H9 (cell line): ENCODE data around the gene BAZ1B. TPM values are rescaled to one million over a fixed set of nuclear protein-coding genes. Genes with fewer than 3 reads are reported as not detected.

ENCODE experiments used
- DNase-seq: peaks from one replicate; pipeline ENCODE4 v3.0.0-alpha.2; 2017
- H2AFZ ChIP-seq: one replicate; pipeline ENCODE4 v1.6.1; 2013; ENCODE audit warnings: mild to moderate bottlenecking, low read length, control low read depth, moderate library complexity
- H2AK5ac ChIP-seq: 2 replicates; pipeline ENCODE4 v1.6.1; 2013; ENCODE audit warnings: low read length, control low read depth, mixed read lengths; ENCODE audit not compliant: insufficient read length
- H2BK120ac ChIP-seq: one replicate; pipeline ENCODE4 v1.6.1; 2013; ENCODE audit warnings: low read depth, mild to moderate bottlenecking, low read length, control low read depth, inconsistent platforms; ENCODE audit not compliant: poor library complexity, severe bottlenecking
- H2BK12ac ChIP-seq: 2 replicates; pipeline ENCODE4 v1.6.1; 2013; ENCODE audit warnings: low read length, control low read depth, mixed read lengths, low read depth; ENCODE audit not compliant: insufficient read length
- H2BK15ac ChIP-seq: 2 replicates; pipeline ENCODE4 v1.6.1; 2013; ENCODE audit warnings: low read depth, low read length, control low read depth
- H2BK20ac ChIP-seq: one replicate; pipeline ENCODE4 v1.6.1; 2013; ENCODE audit warnings: low read depth, mild to moderate bottlenecking, low read length, control low read depth, inconsistent platforms; ENCODE audit not compliant: poor library complexity, severe bottlenecking
- H2BK5ac ChIP-seq: 2 replicates; pipeline ENCODE4 v1.6.1; 2013; ENCODE audit warnings: low read length, control low read depth, mixed read lengths; ENCODE audit not compliant: insufficient read length
- H3K14ac ChIP-seq: 2 replicates; pipeline ENCODE4 v1.6.1; 2013; ENCODE audit warnings: low read length, control low read depth; ENCODE audit not compliant: insufficient read depth
- H3K18ac ChIP-seq: 2 replicates; pipeline ENCODE4 v1.6.1; 2013; ENCODE audit warnings: low read depth, mild to moderate bottlenecking, mixed read lengths, low read length, control low read depth; ENCODE audit not compliant: insufficient read length
- H3K23ac ChIP-seq: 2 replicates; pipeline ENCODE4 v1.6.1; 2013; ENCODE audit warnings: low read length, control low read depth, mixed read lengths, low read depth; ENCODE audit not compliant: insufficient read length
- H3K23me2 ChIP-seq: 2 replicates; pipeline ENCODE4 v1.6.1; 2013; ENCODE audit warnings: low read depth, mild to moderate bottlenecking, mixed read lengths, low read length, control low read depth; ENCODE audit not compliant: insufficient read length, poor library complexity, severe bottlenecking
- H3K27ac ChIP-seq: 2 replicates; pipeline ENCODE4 v1.5.1; 2013; ENCODE audit warnings: low read length, control low read depth, mixed read lengths, low read depth; ENCODE audit not compliant: insufficient read length
- H3K27me3 ChIP-seq: 2 replicates; pipeline ENCODE4 v1.6.1; 2013; ENCODE audit warnings: low read length, control low read depth, inconsistent platforms; ENCODE audit not compliant: insufficient read depth
- H3K4ac ChIP-seq: 2 replicates; pipeline ENCODE4 v1.6.1; 2013; ENCODE audit warnings: low read depth, mild to moderate bottlenecking, control low read depth, inconsistent platforms, low read length, moderate library complexity
- H3K4me1 ChIP-seq: 2 replicates; pipeline ENCODE4 v1.6.1; 2013; ENCODE audit warnings: low read length, control low read depth, inconsistent platforms; ENCODE audit not compliant: insufficient read depth
- H3K4me2 ChIP-seq: 2 replicates; pipeline ENCODE4 v1.6.1; 2013; ENCODE audit warnings: low read length, control low read depth, mixed read lengths; ENCODE audit not compliant: insufficient read length, insufficient read depth
- H3K56ac ChIP-seq: 2 replicates; pipeline ENCODE4 v1.6.1; 2013; ENCODE audit warnings: low read depth, mild to moderate bottlenecking, mixed read lengths, low read length, control low read depth; ENCODE audit not compliant: insufficient read length
- H3K79me1 ChIP-seq: 2 replicates; pipeline ENCODE4 v1.6.1; 2013; ENCODE audit warnings: low read depth, mild to moderate bottlenecking, moderate library complexity, low read length, control low read depth, inconsistent platforms; ENCODE audit not compliant: insufficient read depth, poor library complexity, severe bottlenecking
- H3K79me2 ChIP-seq: 2 replicates; pipeline ENCODE4 v1.6.1; 2013; ENCODE audit warnings: low read length, control low read depth, inconsistent platforms; ENCODE audit not compliant: insufficient read depth
- H3K9ac ChIP-seq: 2 replicates; pipeline ENCODE4 v1.6.1; 2013; ENCODE audit warnings: low read length, control low read depth, mixed read lengths; ENCODE audit not compliant: insufficient read length; ENCODE audit errors: extremely low read depth
- H3K9me3 ChIP-seq: one replicate; pipeline ENCODE4 v1.6.1; 2013; ENCODE audit warnings: low read depth, low read length, inconsistent platforms; ENCODE audit not compliant: control insufficient read depth
- H3T11ph ChIP-seq: one replicate; pipeline ENCODE4 v1.6.1; 2013; ENCODE audit warnings: mild to moderate bottlenecking, low read length, control low read depth, inconsistent platforms
- H4K20me1 ChIP-seq: one replicate; pipeline ENCODE4 v1.6.1; 2013; ENCODE audit not compliant: control insufficient read depth, insufficient read length, insufficient read depth
- H4K5ac ChIP-seq: 2 replicates; pipeline ENCODE4 v1.6.1; 2013; ENCODE audit warnings: low read depth, mild to moderate bottlenecking, mixed read lengths, low read length, control low read depth; ENCODE audit not compliant: insufficient read length
- H4K8ac ChIP-seq: replicated peaks from 2 replicates; pipeline ENCODE4 v1.6.1; 2013; ENCODE audit warnings: low read length, control low read depth, mixed read lengths, low read depth; ENCODE audit not compliant: insufficient read length
- H4K91ac ChIP-seq: 2 replicates; pipeline ENCODE4 v1.6.1; 2013; ENCODE audit warnings: low read depth, mild to moderate bottlenecking, moderate library complexity, mixed read lengths, low read length, control low read depth; ENCODE audit not compliant: insufficient read length
- H3K27ac Mint-ChIP-seq, 3 experiments: 2 replicates in 2 of 3; 3 replicates in 1 of 3; pipeline ENCODE4 v1.8.0; 2020 to 2021; ENCODE audit warnings: mixed read lengths in 3 of 3, mild to moderate bottlenecking in 1 of 3, moderate library complexity in 1 of 3
- H3K27me3 Mint-ChIP-seq: 2 replicates; pipeline ENCODE4 v1.8.0; 2021; ENCODE audit warnings: low read depth, mild to moderate bottlenecking, moderate library complexity, mixed read lengths
- H3K36me3 Mint-ChIP-seq, 3 experiments: 2 replicates in 2 of 3; 3 replicates in 1 of 3; pipeline ENCODE4 v1.8.0; 2020 to 2021; ENCODE audit warnings: low read depth in 3 of 3, mixed read lengths in 3 of 3; ENCODE audit not compliant: insufficient read depth in 1 of 3
- H3K4me1 Mint-ChIP-seq, 2 experiments: 2 replicates each; pipeline ENCODE4 v1.8.0; 2020; ENCODE audit warnings: mixed read lengths in 2 of 2
- H3K4me3 Mint-ChIP-seq, 2 experiments: 2 replicates in 1 of 2; 3 replicates in 1 of 2; pipeline ENCODE4 v1.8.0; 2020 to 2021; ENCODE audit warnings: mild to moderate bottlenecking in 2 of 2, mixed read lengths in 2 of 2, moderate library complexity in 1 of 2
- H3K9me3 Mint-ChIP-seq, 2 experiments: 2 replicates in 1 of 2; 3 replicates in 1 of 2; pipeline ENCODE4 v1.8.0; 2020; ENCODE audit warnings: mild to moderate bottlenecking in 2 of 2, mixed read lengths in 2 of 2, moderate library complexity in 1 of 2
- WGBS: extraction: QIAGEN DNeasy Blood & Tissue Kit; methylation state at CpG from one replicate; pipeline ENCODE4 v1.1.7; 2013; ENCODE audit warnings: missing lambda C conversion rate, low lambda C conversion rate, mixed read lengths; ENCODE audit not compliant: insufficient read length; ENCODE audit errors: extremely low coverage; 5-methylcytosine and 5-hydroxymethylcytosine counted together
- total RNA-seq: library from RNA; stranded (reverse); gene quantifications from 2 replicates; pipeline ENCODE4 v1.2.1, GENCODE V29; 2021
- TF ChIP-seq, protein P1 (sequence below): fragments of 200-600 bp; sonication (generic); conservative IDR thresholded peaks from 3 replicates; pipeline ENCODE4 v1.8.0; 2021; ENCODE audit warnings: antibody characterized with exemption, mild to moderate bottlenecking

BAZ1B gene
- total RNA-seq, 1 experiment from 2014 or later = 96.4 TPM

- Histone ChIP-seq H2BK20ac (no peak overlapping the region), H3K4me2 (no peak overlapping the region), H2BK120ac (no peak overlapping the region), H4K5ac (no peak overlapping the region), H3K79me2 (no peaks in the 10 kb centered on the region), H3K9ac (no peak overlapping the region), H3K9me3 (no peaks in the 10 kb centered on the region), H4K91ac (no peak overlapping the region), H3K14ac (no peak overlapping the region), H3K23me2 (no peaks in the 10 kb centered on the region), H3K27ac (no peak overlapping the region), H3T11ph (no peak overlapping the region), H4K8ac (no peak overlapping the region), H2AFZ (no peak overlapping the region), H2BK12ac (no peak overlapping the region), H2BK5ac (no peak overlapping the region), H3K18ac (no peak overlapping the region), H2AK5ac (no peak overlapping the region), H3K4ac (no peak overlapping the region), H3K23ac (no peak overlapping the region), H3K27me3 (no peaks in the 10 kb centered on the region), H3K56ac (no peak overlapping the region), H2BK15ac (no peak overlapping the region), H3K79me1 (no peaks in the 10 kb centered on the region), H4K20me1 (no peaks in the 10 kb centered on the region), H3K4me1 (no peaks in the 10 kb centered on the region)
- peaks cover 9 to 11% of the 10 kb centered on the region in 2 experiments for H3K4me1 Mint-ChIP-seq
- WGBS = no CpG with 5 or more reads among the region's 11 CpGs
- TF ChIP-seq, protein P1, sequence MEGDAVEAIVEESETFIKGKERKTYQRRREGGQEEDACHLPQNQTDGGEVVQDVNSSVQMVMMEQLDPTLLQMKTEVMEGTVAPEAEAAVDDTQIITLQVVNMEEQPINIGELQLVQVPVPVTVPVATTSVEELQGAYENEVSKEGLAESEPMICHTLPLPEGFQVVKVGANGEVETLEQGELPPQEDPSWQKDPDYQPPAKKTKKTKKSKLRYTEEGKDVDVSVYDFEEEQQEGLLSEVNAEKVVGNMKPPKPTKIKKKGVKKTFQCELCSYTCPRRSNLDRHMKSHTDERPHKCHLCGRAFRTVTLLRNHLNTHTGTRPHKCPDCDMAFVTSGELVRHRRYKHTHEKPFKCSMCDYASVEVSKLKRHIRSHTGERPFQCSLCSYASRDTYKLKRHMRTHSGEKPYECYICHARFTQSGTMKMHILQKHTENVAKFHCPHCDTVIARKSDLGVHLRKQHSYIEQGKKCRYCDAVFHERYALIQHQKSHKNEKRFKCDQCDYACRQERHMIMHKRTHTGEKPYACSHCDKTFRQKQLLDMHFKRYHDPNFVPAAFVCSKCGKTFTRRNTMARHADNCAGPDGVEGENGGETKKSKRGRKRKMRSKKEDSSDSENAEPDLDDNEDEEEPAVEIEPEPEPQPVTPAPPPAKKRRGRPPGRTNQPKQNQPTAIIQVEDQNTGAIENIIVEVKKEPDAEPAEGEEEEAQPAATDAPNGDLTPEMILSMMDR = no peak
- no peak for DNase-seq
- H3K4me3 Mint-ChIP-seq = no peak overlapping the region
- peaks cover 65 to 91% (median 85%) of the 10 kb centered on the region in 3 experiments; a peak in 6 of 7 replicates for H3K36me3 Mint-ChIP-seq
- no peaks in the 10 kb centered on the region for H3K9me3 Mint-ChIP-seq
- H3K27me3 Mint-ChIP-seq = no peaks in the 10 kb centered on the region
- H3K27ac Mint-ChIP-seq = peak overlapping the region in 2 of 3 experiments; percentile 63 to 79; a peak in 2 of 7 replicates
Observed at GRCh38 chr7:73442903-73443500, 79.1 kb downstream of the BAZ1B start.
